CD4-positive, alpha-beta T cell treated with Interleukin-10 for 1 hour (primary cell): ENCODE results near the gene AKAP12.

ENCODE experiments used
- DNase-seq: peaks from one replicate; pipeline ENCODE4 v3.0.0-alpha.2; 2020

The AKAP12 gene, protein sequence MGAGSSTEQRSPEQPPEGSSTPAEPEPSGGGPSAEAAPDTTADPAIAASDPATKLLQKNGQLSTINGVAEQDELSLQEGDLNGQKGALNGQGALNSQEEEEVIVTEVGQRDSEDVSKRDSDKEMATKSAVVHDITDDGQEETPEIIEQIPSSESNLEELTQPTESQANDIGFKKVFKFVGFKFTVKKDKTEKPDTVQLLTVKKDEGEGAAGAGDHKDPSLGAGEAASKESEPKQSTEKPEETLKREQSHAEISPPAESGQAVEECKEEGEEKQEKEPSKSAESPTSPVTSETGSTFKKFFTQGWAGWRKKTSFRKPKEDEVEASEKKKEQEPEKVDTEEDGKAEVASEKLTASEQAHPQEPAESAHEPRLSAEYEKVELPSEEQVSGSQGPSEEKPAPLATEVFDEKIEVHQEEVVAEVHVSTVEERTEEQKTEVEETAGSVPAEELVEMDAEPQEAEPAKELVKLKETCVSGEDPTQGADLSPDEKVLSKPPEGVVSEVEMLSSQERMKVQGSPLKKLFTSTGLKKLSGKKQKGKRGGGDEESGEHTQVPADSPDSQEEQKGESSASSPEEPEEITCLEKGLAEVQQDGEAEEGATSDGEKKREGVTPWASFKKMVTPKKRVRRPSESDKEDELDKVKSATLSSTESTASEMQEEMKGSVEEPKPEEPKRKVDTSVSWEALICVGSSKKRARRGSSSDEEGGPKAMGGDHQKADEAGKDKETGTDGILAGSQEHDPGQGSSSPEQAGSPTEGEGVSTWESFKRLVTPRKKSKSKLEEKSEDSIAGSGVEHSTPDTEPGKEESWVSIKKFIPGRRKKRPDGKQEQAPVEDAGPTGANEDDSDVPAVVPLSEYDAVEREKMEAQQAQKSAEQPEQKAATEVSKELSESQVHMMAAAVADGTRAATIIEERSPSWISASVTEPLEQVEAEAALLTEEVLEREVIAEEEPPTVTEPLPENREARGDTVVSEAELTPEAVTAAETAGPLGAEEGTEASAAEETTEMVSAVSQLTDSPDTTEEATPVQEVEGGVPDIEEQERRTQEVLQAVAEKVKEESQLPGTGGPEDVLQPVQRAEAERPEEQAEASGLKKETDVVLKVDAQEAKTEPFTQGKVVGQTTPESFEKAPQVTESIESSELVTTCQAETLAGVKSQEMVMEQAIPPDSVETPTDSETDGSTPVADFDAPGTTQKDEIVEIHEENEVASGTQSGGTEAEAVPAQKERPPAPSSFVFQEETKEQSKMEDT (N-terminal part only)

DNA sequence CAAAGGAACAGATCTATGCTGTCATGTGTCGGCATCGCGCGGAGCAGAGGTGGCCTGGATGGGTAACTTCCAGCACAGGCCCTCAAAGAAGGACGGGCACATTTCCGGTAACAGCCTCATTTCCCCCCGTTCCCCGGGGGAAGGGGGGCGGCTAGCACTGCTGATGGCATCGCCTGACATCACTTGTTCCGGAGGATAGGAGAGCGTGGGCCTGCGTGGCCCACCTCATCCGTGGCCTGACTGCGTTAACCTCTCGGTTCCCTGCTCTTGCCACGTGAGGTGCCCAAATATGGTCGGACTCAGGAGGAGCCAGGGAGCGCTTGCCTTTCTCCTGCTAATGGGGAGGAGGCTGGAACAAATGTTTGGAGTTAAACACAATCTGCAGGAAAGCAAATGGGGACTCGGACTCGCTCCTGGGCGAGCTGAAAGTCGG lies at the start of gene AKAP12:
Gene AKAP12, plus strand, starts transcription at position 365 of the 433 bp plus-strand sequence. CDS start 596 bp downstream, outside the sequence.
- no peak for DNase-seq

GRCh38 chr6:151191527-151191926 lies 48.2 kb upstream of the AKAP12 start:
- no peak for DNase-seq

GRCh38 chr6:151196555-151196954 lies 43.2 kb upstream of the AKAP12 start:
- DNase-seq, result no peak

DNA sequence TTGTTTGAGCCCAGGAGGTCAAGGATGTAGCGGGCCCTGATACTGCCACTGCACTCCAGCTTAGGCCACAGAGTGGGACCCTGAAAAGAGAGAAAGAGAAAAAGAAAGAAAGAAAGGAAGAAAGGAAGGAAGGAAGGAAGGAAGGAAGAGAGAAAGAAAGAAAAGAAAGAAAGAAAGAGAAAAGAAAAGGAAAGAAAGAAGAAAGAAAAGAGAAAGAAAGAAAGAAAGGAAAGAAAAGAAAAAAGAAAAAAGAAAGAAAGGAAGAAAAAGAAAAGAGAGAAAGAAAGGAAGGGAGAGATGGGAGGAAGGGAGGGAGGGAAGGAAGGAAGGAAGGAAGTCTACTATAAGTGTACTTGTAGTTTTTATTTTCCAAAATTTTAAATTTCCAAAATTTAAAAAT lies 42.2 kb upstream of the AKAP12 start:
- DNase-seq, result no peak

DNA sequence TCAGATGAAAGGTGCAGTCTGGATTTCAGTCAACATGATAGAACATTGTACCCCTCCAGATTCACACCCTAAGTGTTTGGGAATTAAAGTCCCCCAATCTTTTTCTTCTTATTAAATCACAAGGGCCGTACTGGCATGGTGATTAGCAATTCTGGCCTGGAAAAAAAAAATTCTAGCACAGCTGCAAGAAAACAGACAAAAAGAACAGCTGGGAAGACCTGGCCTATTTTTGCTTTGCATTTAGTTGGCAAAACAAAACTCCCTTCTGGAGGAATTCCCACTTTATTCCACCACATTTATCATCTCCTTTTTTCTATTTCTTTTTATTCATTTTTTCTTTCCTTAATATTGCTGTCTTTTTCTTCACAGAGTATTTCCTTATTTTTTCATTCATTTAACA lies 39.8 kb upstream of the AKAP12 start:
- no peak for DNase-seq

- DNase-seq, result no peak
These were observed 33.8 kb upstream of the AKAP12 start for GRCh38 chr6:151205721-151206600.

DNA sequence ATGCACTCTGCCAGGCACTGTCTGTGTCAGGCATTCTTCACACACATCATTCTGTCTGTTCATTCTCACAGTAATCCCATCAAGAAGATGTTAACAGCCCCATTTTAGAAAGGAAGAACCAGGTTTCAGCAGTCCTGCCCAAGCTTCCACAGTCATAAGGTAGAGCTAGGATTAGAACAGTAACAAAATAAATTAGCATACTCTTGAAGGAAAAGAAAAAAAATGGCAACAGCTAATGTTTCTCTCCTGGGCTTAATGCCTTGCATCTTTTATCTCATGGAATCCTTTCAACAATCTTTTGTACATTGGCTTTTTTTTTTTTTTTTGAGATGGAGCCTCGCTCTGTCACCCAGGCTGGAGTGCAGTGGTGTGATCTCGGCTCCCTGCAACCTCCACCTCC lies 32.1 kb upstream of the AKAP12 start:
- DNase-seq, result no peak

- DNase-seq, result no peak
These were observed 30.5 kb upstream of the AKAP12 start for GRCh38 chr6:151209071-151209831.

DNA sequence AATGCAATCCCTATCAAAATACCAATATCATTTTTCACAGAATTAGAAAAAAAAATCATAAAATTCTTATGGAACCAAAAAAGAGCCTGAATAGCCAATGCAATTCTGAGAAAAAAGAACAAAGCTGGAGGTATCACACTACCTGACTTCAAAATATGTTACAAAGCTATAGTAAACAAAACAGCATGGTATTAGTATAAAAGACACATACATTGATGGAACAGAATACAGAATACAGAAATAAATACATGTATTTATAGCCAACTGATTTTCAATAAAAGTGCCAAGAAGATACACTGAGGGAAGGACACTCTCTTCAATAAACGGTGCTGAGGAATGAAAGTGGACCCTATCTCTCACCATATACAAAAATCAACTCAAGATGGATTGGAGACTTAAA lies 28.7 kb upstream of the AKAP12 start:
- no peak for DNase-seq

- DNase-seq, result no peak
These were observed 26.4 kb upstream of the AKAP12 start for GRCh38 chr6:151213352-151213751.

DNA sequence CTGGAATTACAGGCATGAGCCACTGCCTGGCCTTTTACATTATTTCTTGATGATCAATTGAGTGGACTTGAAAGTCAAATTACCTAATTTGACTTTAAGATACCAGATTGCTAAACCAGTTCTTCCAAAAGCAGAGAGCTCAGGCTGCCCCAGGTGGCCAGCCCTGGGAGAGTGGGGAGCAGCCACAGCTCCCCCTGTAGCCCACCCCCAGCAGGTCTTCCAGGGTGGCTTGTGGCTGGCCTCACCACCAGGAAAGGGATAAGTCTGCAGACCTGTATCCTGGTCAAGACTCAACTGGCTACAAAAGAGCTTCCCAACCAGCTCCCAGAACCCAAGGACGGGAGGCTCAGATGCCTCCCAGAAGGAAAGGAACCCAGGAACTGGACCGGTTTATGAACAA lies 23.8 kb upstream of the AKAP12 start:
- DNase-seq, result no peak

- no peak for DNase-seq
These were observed 23.0 kb upstream of the AKAP12 start for GRCh38 chr6:151216804-151217203.

GRCh38 chr6:151219192-151219591 lies 20.6 kb upstream of the AKAP12 start:
- DNase-seq, result no peak

DNA sequence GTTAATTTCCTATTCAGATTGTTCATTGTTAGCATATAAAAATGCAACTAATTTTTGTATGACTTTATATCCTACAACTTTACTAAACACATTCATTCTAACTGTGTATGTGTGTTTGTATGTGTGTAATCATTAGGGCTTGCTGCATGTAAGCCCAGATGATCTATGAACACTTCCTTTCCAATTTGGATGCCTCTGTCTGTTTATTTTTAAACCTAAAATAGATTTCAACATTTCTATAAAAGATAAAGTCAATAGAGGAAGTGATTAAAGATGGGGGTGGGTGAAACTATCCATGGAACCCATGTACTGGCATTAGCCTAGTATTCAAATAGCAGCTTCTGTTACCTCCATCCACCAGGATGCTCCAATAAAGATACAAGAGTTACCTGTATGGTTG lies 15.7 kb upstream of the AKAP12 start:
- no peak for DNase-seq

DNA sequence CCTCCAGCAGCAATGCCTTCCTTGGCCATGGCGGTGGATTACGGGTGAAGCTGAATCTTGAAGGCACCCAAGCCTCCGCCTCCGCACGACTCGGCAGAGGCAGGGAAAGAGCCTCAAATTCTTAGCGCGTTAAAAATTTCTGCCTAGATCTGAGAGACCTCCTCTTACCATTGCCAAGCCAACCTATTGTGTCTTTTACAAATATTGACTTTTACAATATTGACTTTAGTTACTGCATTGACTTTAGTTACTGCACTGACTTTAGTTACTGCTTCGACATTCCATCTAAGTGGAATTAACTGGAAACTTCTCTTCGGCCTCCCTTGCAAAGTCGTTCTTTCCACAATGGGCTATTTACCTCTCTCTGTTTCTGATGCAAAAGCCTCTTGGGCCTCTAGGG lies 13.8 kb upstream of the AKAP12 start:
- DNase-seq, result no peak

DNA sequence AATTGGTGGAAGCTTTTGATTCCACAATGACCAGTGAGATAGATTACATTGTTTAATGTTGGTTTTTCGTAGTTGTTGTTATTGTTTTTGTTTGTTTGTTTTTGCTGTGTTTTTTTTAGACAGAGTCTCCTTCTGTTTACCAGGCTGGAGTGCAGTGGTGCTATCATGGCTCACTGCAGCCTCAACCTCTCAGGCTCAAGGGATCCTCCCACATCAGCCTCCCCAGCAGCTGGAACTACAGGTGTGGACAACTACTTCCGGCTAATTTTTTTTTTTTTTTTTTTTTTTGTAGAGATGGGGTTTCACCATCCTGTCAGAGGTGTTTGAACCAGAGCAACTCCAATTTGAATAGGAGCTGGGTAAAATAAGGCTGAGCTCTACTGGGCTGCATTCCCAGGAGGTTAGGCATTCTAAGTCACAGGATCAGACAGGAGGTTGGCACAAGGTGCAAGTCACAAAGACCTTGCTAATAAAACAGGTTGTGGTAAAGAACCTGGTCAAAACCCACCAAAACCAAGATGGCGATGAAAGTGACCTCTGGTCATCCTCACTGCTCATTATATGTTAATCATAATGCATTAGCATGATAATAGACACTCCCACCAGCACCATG lies 10.9 kb upstream of the AKAP12 start:
- DNase-seq, result no peak

GRCh38 chr6:151229401-151230276 lies 10.1 kb upstream of the AKAP12 start:
- no peak for DNase-seq

DNA sequence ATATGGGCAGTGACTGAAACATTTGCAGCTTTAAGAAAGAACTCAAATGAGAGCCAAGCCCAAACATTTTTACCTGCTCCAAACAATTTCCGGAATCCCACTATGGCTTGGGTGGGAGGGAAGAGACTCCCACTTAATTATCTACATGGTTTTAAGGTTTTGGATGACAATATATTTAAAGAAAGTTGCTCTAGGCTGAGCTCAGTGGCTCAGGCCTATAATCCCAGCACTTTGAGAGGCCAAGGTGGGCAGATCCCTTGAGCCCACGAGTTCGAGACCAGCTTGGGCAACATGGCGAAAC lies 9.5 kb upstream of the AKAP12 start:
- DNase-seq, result no peak

DNA sequence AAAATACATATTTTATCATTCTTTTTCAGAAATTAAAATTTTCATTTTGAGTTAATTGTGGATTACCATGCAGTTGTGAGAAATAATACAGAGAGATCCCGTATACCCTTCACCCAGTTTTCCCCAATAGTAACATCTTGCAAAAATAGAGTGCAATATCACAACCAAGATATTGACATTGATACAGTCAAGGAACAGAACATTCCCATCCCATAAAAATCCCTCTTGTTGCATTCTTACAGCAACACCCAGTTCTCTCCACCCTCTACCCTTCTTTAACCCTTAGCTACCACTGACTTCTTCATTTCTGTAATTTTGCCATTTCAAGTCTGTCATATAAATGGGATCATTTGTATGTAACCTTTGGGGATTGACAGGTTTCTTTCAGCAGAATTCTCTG lies 6.9 kb upstream of the AKAP12 start:
- DNase-seq, result no peak

- no peak for DNase-seq
These were observed 6.0 kb upstream of the AKAP12 start for GRCh38 chr6:151233731-151234130.
